Skeletal muscle tissue (tissue), 4 donors: ENCODE data around the gene JAK2. TPM values are rescaled to one million over a fixed set of nuclear protein-coding genes. Genes with fewer than 3 reads are reported as not detected.
"Not testable (repeated sequence)": the region's sequence is repeated elsewhere in the genome, so short reads cannot be mapped to it uniquely, and the experiment has no call there.

ENCODE experiments used
- H3K27ac ChIP-seq: one replicate; pipeline ENCODE4 v1.7.0; 2013; ENCODE audit warnings: mild to moderate bottlenecking, low read depth, low read length, inconsistent platforms
- H3K27me3 ChIP-seq, 3 donors: one replicate each; pipeline ENCODE4 v1.7.0; 2013; ENCODE audit warnings: low read length in 3 of 3; ENCODE audit not compliant: control insufficient read depth in 3 of 3, insufficient read depth in 3 of 3
- H3K36me3 ChIP-seq, 3 donors: one replicate each; pipeline ENCODE4 v1.7.0; 2013; ENCODE audit warnings: low read length in 3 of 3; ENCODE audit not compliant: control insufficient read depth in 3 of 3, insufficient read depth in 3 of 3
- H3K4me1 ChIP-seq, 3 donors: one replicate each; pipeline ENCODE4 v1.7.0; 2013; ENCODE audit warnings: low read length in 3 of 3, mild to moderate bottlenecking in 3 of 3; ENCODE audit not compliant: control insufficient read depth in 3 of 3, insufficient read depth in 3 of 3
- H3K4me3 ChIP-seq, 3 donors: one replicate each; pipeline ENCODE4 v1.7.0; 2013; ENCODE audit warnings: low read length in 3 of 3
- H3K9ac ChIP-seq, 3 donors: one replicate each; pipeline ENCODE4 v1.7.0; 2013; ENCODE audit warnings: low read length in 3 of 3, mild to moderate bottlenecking in 3 of 3, moderate library complexity in 2 of 3, low read depth in 1 of 3
- H3K9me3 ChIP-seq, 3 donors: one replicate each; pipeline ENCODE4 v1.7.0; 2013; ENCODE audit warnings: low read length in 3 of 3; ENCODE audit not compliant: control insufficient read depth in 3 of 3
- total RNA-seq: library from RNA; depleted of rRNA; stranded (reverse); fragments of >200 nt; gene quantifications from one replicate; pipeline ENCODE4 v1.2.3, GENCODE V29; 2014
- donor health status: Osteomylitis.

JAK2 gene
- total RNA-seq = 14.6 TPM

DNA sequence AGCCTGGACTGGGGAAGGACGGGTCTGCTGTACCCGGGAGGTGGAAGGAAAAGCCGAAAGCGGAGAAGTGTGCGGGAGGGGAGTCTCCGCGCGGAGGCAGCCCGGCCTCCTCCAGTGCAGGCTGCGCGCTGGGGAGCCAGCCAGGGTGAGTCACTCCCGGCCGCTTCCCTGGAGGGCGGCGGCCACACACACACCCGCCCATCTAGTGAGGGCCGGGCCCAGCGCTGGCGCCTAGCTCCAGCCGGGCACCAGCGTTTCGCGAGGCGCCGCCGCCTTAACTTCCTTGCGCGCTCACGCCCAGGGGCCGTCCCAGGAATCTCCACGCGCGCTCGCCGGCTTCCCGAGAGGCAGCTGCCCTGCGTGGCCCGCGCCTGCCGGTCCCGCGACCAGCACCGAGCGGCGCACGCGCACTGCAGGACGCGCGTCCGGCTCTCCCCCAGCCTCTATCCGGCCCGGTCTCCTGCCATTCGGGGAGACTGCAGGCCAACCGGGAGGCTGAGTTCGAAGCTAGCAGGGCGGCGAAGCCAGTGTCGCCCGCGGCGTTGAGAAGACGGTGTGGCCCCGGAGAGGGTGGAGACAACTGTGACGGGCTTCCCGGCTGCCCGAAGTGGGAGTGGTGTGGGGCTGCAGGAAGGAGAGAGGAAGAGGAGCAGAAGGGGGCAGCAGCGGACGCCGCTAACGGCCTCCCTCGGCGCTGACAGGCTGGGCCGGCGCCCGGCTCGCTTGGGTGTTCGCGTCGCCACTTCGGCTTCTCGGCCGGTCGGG lies at the start of gene JAK2:
Gene JAK2 (plus strand): TSS at position 652 of the 765 bp plus-strand sequence. CDS start 36,716 bp downstream, outside the sequence.
- H3K27me3 ChIP-seq = no peaks in the 10 kb centered on the region
- peak within 1 kb of the TSS; percentile 83 to 88 (median 84) for H3K4me3 ChIP-seq
- no peaks in the 10 kb centered on the region for H3K36me3 ChIP-seq
- H3K4me1 ChIP-seq = peaks cover 17 to 46% (median 26%) of the 10 kb centered on the region in 3 donors
- peak within 1 kb of the TSS; percentile 97 for H3K27ac ChIP-seq
- H3K9me3 ChIP-seq = no peaks in the 10 kb centered on the region
- peak within 1 kb of the TSS; percentile 88 to 93 (median 93) for H3K9ac ChIP-seq

DNA sequence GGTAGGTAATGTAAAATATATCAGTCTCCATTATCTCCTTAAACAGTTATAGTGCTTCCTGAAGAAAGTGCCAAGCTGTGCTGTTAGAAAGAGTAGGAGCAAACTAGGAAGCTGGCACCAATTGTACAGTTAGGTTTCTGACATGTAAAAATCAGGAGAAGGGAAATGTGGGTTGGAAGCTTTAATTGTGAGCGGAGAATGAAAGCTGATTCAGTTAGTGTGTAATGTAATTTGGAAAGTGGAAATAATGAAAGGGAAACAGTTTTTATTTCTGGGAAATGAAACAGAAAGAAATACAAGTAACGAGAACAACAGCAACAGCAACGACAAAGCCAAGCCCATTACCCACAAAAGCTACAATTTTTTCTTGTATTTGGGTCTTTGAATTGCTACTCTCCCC lies 48.8 kb upstream of the JAK2 start:
- Histone ChIP-seq H3K9me3 (no peaks in the 10 kb centered on the region), H3K36me3 (no peaks in the 10 kb centered on the region), H3K27me3 (no peaks in the 10 kb centered on the region), H3K27ac (peak overlapping the region; percentile 26), H3K4me1 (peaks cover 18 to 26% (median 21%) of the 10 kb centered on the region in 3 donors), H3K4me3 (no peak overlapping the region), H3K9ac (no peak overlapping the region)

DNA sequence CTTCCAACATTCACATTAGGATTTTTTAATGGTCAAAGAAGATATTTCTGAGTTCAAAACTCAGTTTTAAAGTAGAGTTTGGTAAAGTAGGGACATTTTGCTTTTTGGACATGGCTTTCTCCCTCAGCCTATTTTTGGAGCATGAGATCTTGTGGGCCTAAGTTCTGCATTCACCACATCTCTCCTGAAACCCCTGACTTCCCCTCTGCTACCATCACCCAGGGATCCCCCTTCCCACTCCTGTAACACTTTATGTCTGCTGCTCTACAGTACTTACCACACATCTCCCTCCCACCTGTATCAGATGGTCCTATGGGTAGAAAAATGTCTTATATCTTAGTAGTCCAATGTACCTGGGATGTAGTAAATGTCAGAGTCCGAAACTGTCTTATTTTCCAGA lies 48.2 kb upstream of the JAK2 start:
- no peaks in the 10 kb centered on the region for H3K9me3 ChIP-seq

GRCh38 chr9:4937446-4937845 lies 47.6 kb upstream of the JAK2 start:
- Histone ChIP-seq H3K9ac (no peak overlapping the region), H3K27me3 (no peaks in the 10 kb centered on the region), H3K4me3 (no peak overlapping the region), H3K27ac (no peak overlapping the region), H3K36me3 (no peaks in the 10 kb centered on the region), H3K4me1 (peaks cover 18 to 26% (median 21%) of the 10 kb centered on the region in 3 donors), H3K9me3 (no peaks in the 10 kb centered on the region)

More for the DNA sequence above, 48.2 kb upstream of the JAK2 start:
- peaks cover 18 to 26% (median 21%) of the 10 kb centered on the region in 3 donors for H3K4me1 ChIP-seq
- H3K27me3 ChIP-seq = no peaks in the 10 kb centered on the region
- no peak overlapping the region for H3K27ac ChIP-seq
- H3K36me3 ChIP-seq = no peaks in the 10 kb centered on the region
- H3K4me3 ChIP-seq = no peak overlapping the region
- H3K9ac ChIP-seq = no peak overlapping the region

- Histone ChIP-seq H3K27ac (no peak overlapping the region), H3K9ac (no peak overlapping the region), H3K4me1 (peaks cover 18 to 26% (median 19%) of the 10 kb centered on the region in 3 donors), H3K9me3 (no peaks in the 10 kb centered on the region), H3K36me3 (no peaks in the 10 kb centered on the region), H3K4me3 (no peak overlapping the region), H3K27me3 (no peaks in the 10 kb centered on the region)
These were observed 46.6 kb upstream of the JAK2 start for GRCh38 chr9:4938496-4938895.

GRCh38 chr9:4939118-4939561 lies 45.9 kb upstream of the JAK2 start:
- Histone ChIP-seq H3K4me1 (peaks cover 19 to 26% (median 21%) of the 10 kb centered on the region in 3 donors), H3K9ac (no peak overlapping the region), H3K27ac (no peak overlapping the region), H3K4me3 (no peak overlapping the region), H3K27me3 (no peaks in the 10 kb centered on the region), H3K9me3 (no peaks in the 10 kb centered on the region), H3K36me3 (no peaks in the 10 kb centered on the region)

DNA sequence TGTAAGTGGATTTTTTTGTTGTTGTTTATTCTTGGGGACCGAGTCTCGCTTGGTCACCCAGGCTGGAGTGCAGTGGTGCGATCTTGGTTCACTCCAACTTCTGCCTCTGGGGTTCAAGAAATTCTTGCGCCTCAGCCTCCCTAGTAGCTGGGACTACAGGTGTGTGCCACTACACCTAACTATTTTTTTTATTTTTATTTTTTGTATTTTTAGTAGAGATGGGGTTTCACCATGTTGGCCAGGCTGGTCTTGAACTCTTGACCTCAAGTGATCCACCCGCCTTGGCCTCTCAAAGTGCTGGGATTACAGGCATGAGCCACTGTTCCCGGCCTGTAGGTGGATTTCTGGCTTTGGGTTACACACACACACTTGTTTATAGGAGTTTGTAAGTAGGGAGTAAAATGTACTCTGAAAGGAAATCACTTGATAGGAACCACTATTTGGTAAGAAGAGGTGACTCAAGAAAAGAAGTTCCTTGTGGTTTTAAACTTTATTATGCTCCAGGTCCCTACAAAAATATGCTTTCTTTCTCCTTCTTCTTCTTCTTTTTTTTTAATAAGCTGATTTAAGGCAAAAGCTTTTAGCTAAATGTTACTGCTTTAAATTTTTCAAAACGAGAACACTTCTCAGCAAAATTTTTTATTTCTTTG lies 42.9 kb upstream of the JAK2 start:
- not testable (repeated sequence) for H3K27me3 ChIP-seq, H3K27ac ChIP-seq, H3K9me3 ChIP-seq, H3K4me3 ChIP-seq, H3K36me3 ChIP-seq, H3K9ac ChIP-seq
- peaks cover 10 to 15% (median 14%) of the 10 kb centered on the region in 3 donors for H3K4me1 ChIP-seq

- H3K27me3 ChIP-seq = no peaks in the 10 kb centered on the region
- H3K27ac ChIP-seq = peak overlapping the region; percentile 8
- no peaks in the 10 kb centered on the region for H3K9me3 ChIP-seq
- peaks cover 8 to 11% (median 10%) of the 10 kb centered on the region in 3 donors for H3K4me1 ChIP-seq
- H3K4me3 ChIP-seq = no peak overlapping the region
- H3K36me3 ChIP-seq = no peaks in the 10 kb centered on the region
- peak overlapping the region in 1 of 3 donors; percentile 46 for H3K9ac ChIP-seq
These were observed 41.7 kb upstream of the JAK2 start for GRCh38 chr9:4943346-4943745.

DNA sequence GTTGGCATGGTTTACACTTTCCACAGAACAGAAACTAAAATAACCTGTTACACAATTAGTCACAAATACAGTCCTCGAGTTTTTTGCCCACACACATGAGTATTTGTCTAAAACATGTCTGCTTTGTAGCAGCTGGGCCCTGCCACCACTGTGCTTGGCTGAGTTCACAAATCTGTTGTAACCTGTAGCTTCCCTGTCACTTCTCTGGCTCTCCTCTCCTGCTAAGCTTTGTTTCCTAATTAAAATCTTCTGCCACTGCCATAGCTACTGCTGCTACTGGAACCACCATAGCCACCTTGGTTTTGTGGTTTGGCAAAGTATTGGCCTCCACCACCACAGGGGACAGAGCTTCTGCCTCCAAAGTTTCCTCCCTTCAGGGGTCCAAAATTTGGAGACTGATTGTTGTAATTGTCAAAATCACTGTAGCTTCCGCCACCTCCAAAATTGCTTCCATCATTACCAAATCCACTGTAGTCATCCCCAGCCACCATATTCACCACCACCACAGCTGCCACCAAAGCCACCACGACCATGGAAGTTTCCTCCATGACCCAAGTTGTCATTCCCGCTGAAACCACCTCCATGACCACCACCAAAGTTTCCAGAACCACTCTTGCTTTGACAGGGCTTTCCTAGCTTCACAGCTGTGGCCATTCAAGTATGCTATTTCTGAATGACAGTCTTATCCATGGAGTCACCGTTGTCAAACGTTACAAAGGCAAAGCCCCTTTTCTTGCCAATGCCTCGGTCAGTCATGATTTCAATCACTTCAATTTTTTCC lies 40.5 kb upstream of the JAK2 start:
- H3K4me3 ChIP-seq, H3K9me3 ChIP-seq, H3K4me1 ChIP-seq, H3K36me3 ChIP-seq, H3K27me3 ChIP-seq, H3K9ac ChIP-seq: not testable (repeated sequence)
- H3K27ac ChIP-seq = peak overlapping the region; percentile 11
